ENCODE results near the gene JAKMIP1. TPM values are rescaled to one million over a fixed set of nuclear protein-coding genes. Genes with fewer than 3 reads are reported as not detected.

Gene JAKMIP1
- total and polyA plus RNA-seq, 4 donors, result 0.08 to 0.46 (median 0.22) TPM

DNA sequence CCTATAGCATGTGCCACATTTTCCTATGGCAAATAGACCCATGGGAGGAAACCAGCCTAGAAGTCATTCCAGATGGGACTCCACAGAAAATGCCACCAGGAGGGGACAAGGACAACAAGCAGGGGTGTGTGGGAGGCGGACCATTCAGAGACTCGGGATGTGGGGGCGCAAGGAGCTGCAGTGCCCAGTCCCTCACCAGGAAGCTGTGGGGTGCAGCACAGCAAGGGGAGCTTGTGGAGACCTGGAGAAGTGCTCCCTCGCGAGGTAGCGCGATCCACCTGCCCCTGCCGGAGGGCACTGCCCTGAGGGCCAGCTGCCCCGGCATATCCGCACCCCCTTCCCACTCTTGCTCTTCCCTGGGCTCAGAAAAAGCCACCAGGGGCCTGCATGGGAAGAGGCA lies 136.7 kb downstream of the JAKMIP1 start:
- DNase-seq (no peak), ATAC-seq (ENCODE audit: insufficient read depth, low FRiP score) (no peak)
- peaks cover 0 to 29% (median 6%) of the 10 kb centered on the region in 4 donors for H3K9me3 ChIP-seq (ENCODE audit: control insufficient read depth in 4 of 4, insufficient read depth in 3 of 4, low read length in 3 of 4)
- TF ChIP-seq, protein P1, sequence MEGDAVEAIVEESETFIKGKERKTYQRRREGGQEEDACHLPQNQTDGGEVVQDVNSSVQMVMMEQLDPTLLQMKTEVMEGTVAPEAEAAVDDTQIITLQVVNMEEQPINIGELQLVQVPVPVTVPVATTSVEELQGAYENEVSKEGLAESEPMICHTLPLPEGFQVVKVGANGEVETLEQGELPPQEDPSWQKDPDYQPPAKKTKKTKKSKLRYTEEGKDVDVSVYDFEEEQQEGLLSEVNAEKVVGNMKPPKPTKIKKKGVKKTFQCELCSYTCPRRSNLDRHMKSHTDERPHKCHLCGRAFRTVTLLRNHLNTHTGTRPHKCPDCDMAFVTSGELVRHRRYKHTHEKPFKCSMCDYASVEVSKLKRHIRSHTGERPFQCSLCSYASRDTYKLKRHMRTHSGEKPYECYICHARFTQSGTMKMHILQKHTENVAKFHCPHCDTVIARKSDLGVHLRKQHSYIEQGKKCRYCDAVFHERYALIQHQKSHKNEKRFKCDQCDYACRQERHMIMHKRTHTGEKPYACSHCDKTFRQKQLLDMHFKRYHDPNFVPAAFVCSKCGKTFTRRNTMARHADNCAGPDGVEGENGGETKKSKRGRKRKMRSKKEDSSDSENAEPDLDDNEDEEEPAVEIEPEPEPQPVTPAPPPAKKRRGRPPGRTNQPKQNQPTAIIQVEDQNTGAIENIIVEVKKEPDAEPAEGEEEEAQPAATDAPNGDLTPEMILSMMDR (IDR thresholded peaks at IDR 0.05; ENCODE audit: control extremely low read depth, extremely low read depth), result no peak
- H3K4me1 ChIP-seq (ENCODE audit: control insufficient read depth in 5 of 5, insufficient read depth in 5 of 5, low read length in 5 of 5), result no peaks in the 10 kb centered on the region
- no peak overlapping the region for H3K9ac ChIP-seq (ENCODE audit: insufficient read depth in 1 of 2, low read length in 2 of 2)
- H3K27me3 ChIP-seq (ENCODE audit: control insufficient read depth in 3 of 3, insufficient read depth in 3 of 3, low read length in 2 of 3), result peaks cover 0 to 6% (median 0%) of the 10 kb centered on the region in 3 donors
- 91 to 97% methylated on average over 10 of the region's 10 CpGs for WGBS, 2 donors
- no peak overlapping the region for H3K4me3 ChIP-seq
- H3K36me3 ChIP-seq (ENCODE audit: control insufficient read depth in 4 of 4, insufficient read depth in 4 of 4, low read length in 4 of 4), result no peaks in the 10 kb centered on the region
- H3K27ac ChIP-seq (ENCODE audit: low read depth in 1 of 2, low read length in 1 of 2), result no peak overlapping the region

DNA sequence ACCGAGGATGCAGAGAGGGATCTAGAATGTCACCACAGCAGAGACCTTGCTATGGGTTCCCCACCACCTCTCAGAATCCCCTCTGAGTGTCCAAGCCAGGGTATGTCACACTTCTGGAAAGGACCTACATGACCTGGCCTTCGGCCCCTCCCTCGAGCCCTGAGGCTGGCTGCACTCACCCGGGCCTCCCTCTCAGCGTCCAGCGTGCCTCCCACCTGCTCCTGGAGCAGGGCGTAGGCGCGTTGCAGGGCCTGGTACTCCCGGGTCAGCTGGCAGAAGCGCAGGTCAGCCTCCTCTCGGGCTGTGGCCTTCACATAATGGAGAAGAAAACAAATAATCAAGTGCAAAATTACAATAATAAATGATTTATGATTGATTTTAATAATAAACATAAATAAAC lies 138.2 kb downstream of the JAKMIP1 start:
- no peak overlapping the region for H3K9ac ChIP-seq (ENCODE audit: insufficient read depth in 1 of 2, low read length in 2 of 2)
- H3K36me3 ChIP-seq (ENCODE audit: control insufficient read depth in 4 of 4, insufficient read depth in 4 of 4, low read length in 4 of 4), result no peaks in the 10 kb centered on the region
- H3K4me1 ChIP-seq (ENCODE audit: control insufficient read depth in 5 of 5, insufficient read depth in 5 of 5, low read length in 5 of 5), result no peaks in the 10 kb centered on the region
- H3K4me3 ChIP-seq, result no peak overlapping the region
- TF ChIP-seq, protein P1 (IDR thresholded peaks at IDR 0.05; ENCODE audit: control extremely low read depth, extremely low read depth), result no peak
- peaks cover 0 to 37% (median 6%) of the 10 kb centered on the region in 4 donors for H3K9me3 ChIP-seq (ENCODE audit: control insufficient read depth in 4 of 4, insufficient read depth in 3 of 4, low read length in 3 of 4)
- WGBS, 2 donors, result 88 to 96% methylated on average over 12 of the region's 12 CpGs
- H3K27ac ChIP-seq (ENCODE audit: low read depth in 1 of 2, low read length in 1 of 2), result no peak overlapping the region
- no peak for ATAC-seq (ENCODE audit: insufficient read depth, low FRiP score)
- DNase-seq, result no peak
- H3K27me3 ChIP-seq (ENCODE audit: control insufficient read depth in 3 of 3, insufficient read depth in 3 of 3, low read length in 2 of 3), result peaks cover 0 to 6% (median 0%) of the 10 kb centered on the region in 3 donors

DNA sequence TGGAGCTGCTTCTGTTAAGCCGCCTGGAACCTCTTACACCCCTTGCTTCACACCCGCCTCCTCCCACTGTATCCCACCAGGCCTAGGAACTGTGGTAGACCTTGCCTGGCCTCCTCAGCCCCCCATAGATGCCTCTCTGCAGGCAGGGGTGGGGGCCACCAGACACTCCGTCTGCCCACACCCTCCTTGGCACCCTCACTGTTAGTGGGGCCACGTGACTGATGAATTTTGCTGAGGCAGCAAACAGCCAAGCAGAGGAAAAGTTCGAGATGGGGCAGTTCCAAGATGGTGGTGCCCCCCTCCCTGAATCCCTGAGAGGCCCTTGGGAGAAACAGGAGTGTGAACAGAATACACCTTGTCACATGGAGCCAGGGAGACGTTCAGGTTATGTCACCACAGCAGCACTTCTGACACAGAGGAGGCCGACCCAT lies 141.0 kb downstream of the JAKMIP1 start:
- TF ChIP-seq, protein P1 (IDR thresholded peaks at IDR 0.05; ENCODE audit: control extremely low read depth, extremely low read depth), result no peak
- H3K27ac ChIP-seq (ENCODE audit: low read depth in 1 of 2, low read length in 1 of 2), result no peak overlapping the region
- WGBS, 2 donors, result 93 to 95% methylated on average over 7 of the region's 7 CpGs
- no peak for DNase-seq
- peaks cover 0 to 41% (median 6%) of the 10 kb centered on the region in 4 donors for H3K9me3 ChIP-seq (ENCODE audit: control insufficient read depth in 4 of 4, insufficient read depth in 3 of 4, low read length in 3 of 4)
- H3K4me1 ChIP-seq (ENCODE audit: control insufficient read depth in 5 of 5, insufficient read depth in 5 of 5, low read length in 5 of 5), result no peaks in the 10 kb centered on the region
- H3K4me3 ChIP-seq, result no peak overlapping the region
- no peaks in the 10 kb centered on the region for H3K27me3 ChIP-seq (ENCODE audit: control insufficient read depth in 3 of 3, insufficient read depth in 3 of 3, low read length in 2 of 3)
- no peaks in the 10 kb centered on the region for H3K36me3 ChIP-seq (ENCODE audit: control insufficient read depth in 4 of 4, insufficient read depth in 4 of 4, low read length in 4 of 4)
- H3K9ac ChIP-seq (ENCODE audit: insufficient read depth in 1 of 2, low read length in 2 of 2), result no peak overlapping the region
- ATAC-seq (ENCODE audit: insufficient read depth, low FRiP score), result no peak
